Colonic mucosa (tissue), 4 donors: ENCODE results near the gene UBL3. TPM values are rescaled to one million over a fixed set of nuclear protein-coding genes. Genes with fewer than 3 reads are reported as not detected.
A peak's percentile ranks its signal among the peaks of the same experiment; 100 is the strongest.

Source experiments
- DNase-seq: peaks from one replicate; pipeline ENCODE4 v3.0.0-alpha.2; 2020
- H3K27ac ChIP-seq: fragments of 200-600 bp; one replicate; pipeline ENCODE4 v1.8.0; 2021
- H3K27me3 ChIP-seq: fragments of 200-600 bp; one replicate; pipeline ENCODE4 v1.8.0; 2021
- H3K36me3 ChIP-seq: fragments of 200-600 bp; one replicate; pipeline ENCODE4 v1.8.0; 2021
- H3K4me1 ChIP-seq: fragments of 200-600 bp; one replicate; pipeline ENCODE4 v1.8.0; 2021; ENCODE audit warnings: mild to moderate bottlenecking
- H3K4me3 ChIP-seq: fragments of 200-600 bp; one replicate; pipeline ENCODE4 v1.8.0; 2021
- H3K9ac ChIP-seq, 2 donors: one replicate each; pipeline ENCODE4 v1.7.0; 2013; ENCODE audit warnings: control low read depth in 2 of 2, low read depth in 2 of 2, low read length in 2 of 2
- H3K9me3 ChIP-seq: fragments of 200-600 bp; one replicate; pipeline ENCODE4 v1.8.0; 2021
- CTCF ChIP-seq: fragments of 200-600 bp; IDR thresholded peaks from one replicate; pipeline ENCODE4 v1.8.0; 2022; ENCODE audit warnings: antibody characterized with exemption, mild to moderate bottlenecking
- intact Hi-C: fragments of 100-400 bp; cut with DNase I; formaldehyde crosslinking; loops from one replicate; pipeline ENCODE4 v1.14.1; 2022
- total RNA-seq, 2 donors: library from RNA; stranded (reverse); fragmentation: NEBNext Ultra II Directional in 1 of 2; extraction: Animal tissue kit (Norgen Biotek cat#: 25700) in 1 of 2; gene quantifications; one replicate each; pipeline ENCODE4 v1.2.1, GENCODE V29; 2021
- donor health status: healthy.
- donor health status: DM: no; HTN: no; CAD: no.
- donor health status: DM: no; HTN: no; CAD: no.

The UBL3 gene
- total RNA-seq, 2 donors from 2014 or later, result 30.0 to 50.3 TPM

GRCh38 chr13:29774830-29775229, 75.6 kb downstream of the UBL3 start:
- Histone ChIP-seq H3K9me3 (no peaks in the 10 kb centered on the region), H3K9ac (no peak overlapping the region), H3K36me3 (no peaks in the 10 kb centered on the region), H3K27me3 (no peaks in the 10 kb centered on the region), H3K4me3 (no peak overlapping the region), H3K27ac (no peak overlapping the region), H3K4me1 (no peaks in the 10 kb centered on the region)
- no peak for DNase-seq
- TF ChIP-seq CTCF, result no peak
- intact Hi-C loops, result loop anchor here (5.0 kb wide), 1 partner anchor 72 kb away; no protein-coding TSS in a partner anchor

GRCh38 chr13:29771247-29771646, 79.2 kb downstream of the UBL3 start:
- no peaks in the 10 kb centered on the region for H3K27me3 ChIP-seq
- no peaks in the 10 kb centered on the region for H3K36me3 ChIP-seq
- no peaks in the 10 kb centered on the region for H3K4me1 ChIP-seq
- H3K9me3 ChIP-seq, result no peaks in the 10 kb centered on the region
- no peak overlapping the region for H3K27ac ChIP-seq
- DNase-seq, result no peak
- TF ChIP-seq CTCF, result peak; percentile 36
- H3K9ac ChIP-seq, result no peak overlapping the region
- no peak overlapping the region for H3K4me3 ChIP-seq
- intact Hi-C loops, result loop anchor here (2.0 to 5.0 kb wide), 2 partner anchors 76 to 342 kb away; no protein-coding TSS in a partner anchor

GRCh38 chr13:29767006-29767405, 83.4 kb downstream of the UBL3 start:
- H3K36me3 ChIP-seq, result no peaks in the 10 kb centered on the region
- DNase-seq, result no peak
- intact Hi-C loops, result no loop called here
- no peaks in the 10 kb centered on the region for H3K27me3 ChIP-seq
- H3K9me3 ChIP-seq, result no peaks in the 10 kb centered on the region
- H3K4me1 ChIP-seq, result no peaks in the 10 kb centered on the region
- no peak overlapping the region for H3K4me3 ChIP-seq
- no peak for TF ChIP-seq CTCF
- no peak overlapping the region for H3K27ac ChIP-seq
- no peak overlapping the region for H3K9ac ChIP-seq

- no peak overlapping the region for H3K9ac ChIP-seq
- DNase-seq, result peak; percentile 59
- H3K27ac ChIP-seq, result no peak overlapping the region
- intact Hi-C loops, result no loop called here
- TF ChIP-seq CTCF, result no peak
- H3K4me3 ChIP-seq, result no peak overlapping the region
- H3K27me3 ChIP-seq, result no peaks in the 10 kb centered on the region
- no peaks in the 10 kb centered on the region for H3K36me3 ChIP-seq
- no peaks in the 10 kb centered on the region for H3K4me1 ChIP-seq
- H3K9me3 ChIP-seq, result no peaks in the 10 kb centered on the region
Observed at GRCh38 chr13:29763436-29764180, 86.8 kb downstream of the UBL3 start.

GRCh38 chr13:29761815-29762214, 88.6 kb downstream of the UBL3 start:
- Histone ChIP-seq H3K36me3 (no peaks in the 10 kb centered on the region), H3K4me1 (no peaks in the 10 kb centered on the region), H3K27me3 (no peaks in the 10 kb centered on the region), H3K9ac (no peak overlapping the region), H3K27ac (no peak overlapping the region), H3K4me3 (no peak overlapping the region), H3K9me3 (no peaks in the 10 kb centered on the region)
- no peak for DNase-seq
- TF ChIP-seq CTCF, result no peak
- intact Hi-C loops, result no loop called here
